ENCODE data around the gene TMEM26. TPM values are rescaled to one million over a fixed set of nuclear protein-coding genes. Genes with fewer than 3 reads are reported as not detected.
A peak's percentile ranks its signal among the peaks of the same experiment; 100 is the strongest.

TMEM26 gene
- total RNA-seq, 1 donor from 2014 or later: 0.18 TPM

GRCh38 chr10:61476529-61476928 is 23.3 kb upstream of the TMEM26 start:
- peaks cover 4% of the 10 kb centered on the region for H3K4me1 ChIP-seq (ENCODE audit: insufficient read depth, low read length)
- Mint-ChIP-seq H3K27me3 (ENCODE audit: low read depth, unreplicated experiment) (no peaks in the 10 kb centered on the region), H3K27ac (ENCODE audit: unreplicated experiment) (no peak overlapping the region), H3K9me3 (ENCODE audit: unreplicated experiment) (no peaks in the 10 kb centered on the region), H3K4me1 (ENCODE audit: low read depth, unreplicated experiment) (peaks cover 2% of the 10 kb centered on the region), H3K4me3 (ENCODE audit: unreplicated experiment) (no peak overlapping the region), H3K36me3 (ENCODE audit: low read depth, unreplicated experiment) (no peaks in the 10 kb centered on the region)
- H3K9me3 ChIP-seq (ENCODE audit: insufficient read depth, low read depth, low read length): no peaks in the 10 kb centered on the region
- no peak overlapping the region for H3K27ac ChIP-seq (ENCODE audit: low read depth, low read length)
- H3K79me2 ChIP-seq (ENCODE audit: insufficient read depth, low read length): no peaks in the 10 kb centered on the region
- H2AFZ ChIP-seq (ENCODE audit: low read depth, low read length): no peak overlapping the region
- no peaks in the 10 kb centered on the region for H3K36me3 ChIP-seq (ENCODE audit: insufficient read depth, low read length)
- H3K4me2 ChIP-seq (ENCODE audit: low read length): no peak overlapping the region
- no peaks in the 10 kb centered on the region for H3K27me3 ChIP-seq (ENCODE audit: insufficient read depth, low read length)
- no peaks in the 10 kb centered on the region for H4K20me1 ChIP-seq (ENCODE audit: insufficient read depth, low read length)
- H3K9ac ChIP-seq (ENCODE audit: low read length): no peak overlapping the region
- no peak for DNase-seq (ENCODE audit: low read depth)
- H3K4me3 ChIP-seq (ENCODE audit: insufficient read depth, low read depth, low read length): no peak overlapping the region
- TF ChIP-seq EZH2 (IDR thresholded peaks at IDR 0.05; ENCODE audit: insufficient read depth, low read length): no peak
- TF ChIP-seq, protein P1, sequence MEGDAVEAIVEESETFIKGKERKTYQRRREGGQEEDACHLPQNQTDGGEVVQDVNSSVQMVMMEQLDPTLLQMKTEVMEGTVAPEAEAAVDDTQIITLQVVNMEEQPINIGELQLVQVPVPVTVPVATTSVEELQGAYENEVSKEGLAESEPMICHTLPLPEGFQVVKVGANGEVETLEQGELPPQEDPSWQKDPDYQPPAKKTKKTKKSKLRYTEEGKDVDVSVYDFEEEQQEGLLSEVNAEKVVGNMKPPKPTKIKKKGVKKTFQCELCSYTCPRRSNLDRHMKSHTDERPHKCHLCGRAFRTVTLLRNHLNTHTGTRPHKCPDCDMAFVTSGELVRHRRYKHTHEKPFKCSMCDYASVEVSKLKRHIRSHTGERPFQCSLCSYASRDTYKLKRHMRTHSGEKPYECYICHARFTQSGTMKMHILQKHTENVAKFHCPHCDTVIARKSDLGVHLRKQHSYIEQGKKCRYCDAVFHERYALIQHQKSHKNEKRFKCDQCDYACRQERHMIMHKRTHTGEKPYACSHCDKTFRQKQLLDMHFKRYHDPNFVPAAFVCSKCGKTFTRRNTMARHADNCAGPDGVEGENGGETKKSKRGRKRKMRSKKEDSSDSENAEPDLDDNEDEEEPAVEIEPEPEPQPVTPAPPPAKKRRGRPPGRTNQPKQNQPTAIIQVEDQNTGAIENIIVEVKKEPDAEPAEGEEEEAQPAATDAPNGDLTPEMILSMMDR (IDR thresholded peaks at IDR 0.05; ENCODE audit: insufficient read depth, low read depth, low read length): no peak
- FAIRE-seq: no peak

GRCh38 chr10:61475449-61475873 is 22.3 kb upstream of the TMEM26 start:
- no peaks in the 10 kb centered on the region for H3K27me3 Mint-ChIP-seq (ENCODE audit: low read depth, unreplicated experiment)
- peak overlapping the region; percentile 30 for H3K4me2 ChIP-seq (ENCODE audit: low read length)
- no peak overlapping the region for H3K4me3 ChIP-seq (ENCODE audit: insufficient read depth, low read depth, low read length)
- peak; percentile 79 for DNase-seq (ENCODE audit: low read depth)
- H3K9me3 ChIP-seq (ENCODE audit: insufficient read depth, low read depth, low read length): no peaks in the 10 kb centered on the region
- H3K27ac ChIP-seq (ENCODE audit: low read depth, low read length): no peak overlapping the region
- no peaks in the 10 kb centered on the region for H3K79me2 ChIP-seq (ENCODE audit: insufficient read depth, low read length)
- no peak overlapping the region for H3K4me3 Mint-ChIP-seq (ENCODE audit: unreplicated experiment)
- H4K20me1 ChIP-seq (ENCODE audit: insufficient read depth, low read length): no peaks in the 10 kb centered on the region
- no peaks in the 10 kb centered on the region for H3K27me3 ChIP-seq (ENCODE audit: insufficient read depth, low read length)
- H3K4me1 Mint-ChIP-seq (ENCODE audit: low read depth, unreplicated experiment): peaks cover 2% of the 10 kb centered on the region
- H2AFZ ChIP-seq (ENCODE audit: low read depth, low read length): no peak overlapping the region
- H3K36me3 ChIP-seq (ENCODE audit: insufficient read depth, low read length): no peaks in the 10 kb centered on the region
- no peak overlapping the region for H3K9ac ChIP-seq (ENCODE audit: low read length)
- no peaks in the 10 kb centered on the region for H3K36me3 Mint-ChIP-seq (ENCODE audit: low read depth, unreplicated experiment)
- H3K4me1 ChIP-seq (ENCODE audit: insufficient read depth, low read length): peaks cover 4% of the 10 kb centered on the region
- FAIRE-seq: no peak
- H3K27ac Mint-ChIP-seq (ENCODE audit: unreplicated experiment): no peak overlapping the region
- no peak for TF ChIP-seq EZH2 (IDR thresholded peaks at IDR 0.05; ENCODE audit: insufficient read depth, low read length)
- TF ChIP-seq, protein P1 (IDR thresholded peaks at IDR 0.05; ENCODE audit: insufficient read depth, low read depth, low read length): no peak
- H3K9me3 Mint-ChIP-seq (ENCODE audit: unreplicated experiment): no peaks in the 10 kb centered on the region

DNA sequence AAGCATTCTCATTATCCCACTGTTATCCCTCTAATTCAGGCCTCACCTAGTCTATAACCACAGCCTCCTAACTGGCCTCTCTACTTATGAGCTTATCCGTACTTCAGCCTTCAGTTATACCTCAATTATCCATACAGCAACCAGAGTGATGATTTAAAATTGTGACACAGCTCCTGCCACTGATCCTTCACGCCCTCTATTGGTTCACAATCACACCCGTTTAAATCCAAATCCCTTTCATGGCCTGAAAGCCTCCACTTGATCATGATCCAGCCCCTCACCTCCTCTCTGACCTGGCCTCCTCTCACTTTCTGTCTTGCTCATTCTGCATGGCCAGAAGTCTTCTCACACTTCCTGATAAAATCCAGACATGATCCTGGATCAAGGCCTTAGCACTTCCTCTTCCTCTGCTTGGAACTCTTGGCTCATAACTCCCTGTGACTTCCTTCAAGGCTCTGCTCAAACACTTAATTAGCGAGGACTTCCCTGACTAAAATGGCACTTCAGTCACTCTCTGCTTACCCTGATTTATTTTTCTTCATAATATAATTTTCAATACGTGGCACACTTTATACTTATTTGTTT is 19.0 kb upstream of the TMEM26 start:
- Histone ChIP-seq H3K4me3 (ENCODE audit: insufficient read depth, low read depth, low read length) (no peak overlapping the region), H4K20me1 (ENCODE audit: insufficient read depth, low read length) (no peaks in the 10 kb centered on the region), H3K9ac (ENCODE audit: low read length) (no peak overlapping the region), H3K4me2 (ENCODE audit: low read length) (no peak overlapping the region), H2AFZ (ENCODE audit: low read depth, low read length) (no peak overlapping the region), H3K27ac (ENCODE audit: low read depth, low read length) (no peak overlapping the region), H3K79me2 (ENCODE audit: insufficient read depth, low read length) (no peaks in the 10 kb centered on the region), H3K36me3 (ENCODE audit: insufficient read depth, low read length) (no peaks in the 10 kb centered on the region), H3K9me3 (ENCODE audit: insufficient read depth, low read depth, low read length) (no peaks in the 10 kb centered on the region), H3K27me3 (ENCODE audit: insufficient read depth, low read length) (no peaks in the 10 kb centered on the region), H3K4me1 (ENCODE audit: insufficient read depth, low read length) (peaks cover 4% of the 10 kb centered on the region)
- Mint-ChIP-seq H3K36me3 (ENCODE audit: low read depth, unreplicated experiment) (no peaks in the 10 kb centered on the region), H3K27me3 (ENCODE audit: low read depth, unreplicated experiment) (no peaks in the 10 kb centered on the region), H3K4me1 (ENCODE audit: low read depth, unreplicated experiment) (peaks cover 3% of the 10 kb centered on the region), H3K4me3 (ENCODE audit: unreplicated experiment) (no peak overlapping the region), H3K27ac (ENCODE audit: unreplicated experiment) (no peak overlapping the region), H3K9me3 (ENCODE audit: unreplicated experiment) (peaks cover 4% of the 10 kb centered on the region)
- TF ChIP-seq, protein P1 (IDR thresholded peaks at IDR 0.05; ENCODE audit: insufficient read depth, low read depth, low read length): no peak
- TF ChIP-seq EZH2 (IDR thresholded peaks at IDR 0.05; ENCODE audit: insufficient read depth, low read length): no peak
- no peak for DNase-seq (ENCODE audit: low read depth)
- no peak for FAIRE-seq
